NCI-H748 (cell line): ENCODE measurements around the gene GUCY1A2.
A peak's percentile ranks its signal among the peaks of the same experiment; 100 is the strongest.

ENCODE experiments used
- DNase-seq: peaks from one replicate; lab custom pipeline; 2025; ENCODE audit not compliant: unreplicated experiment; lab: John Stamatoyannopoulos, UW

Gene GUCY1A2

GRCh38 chr11:106761240-106761639, 257.0 kb downstream of the GUCY1A2 start:
- no peak for DNase-seq

- no peak for DNase-seq
Measured at GRCh38 chr11:106748059-106748458, 270.2 kb downstream of the GUCY1A2 start.

- DNase-seq, result no peak
Measured at GRCh38 chr11:106745941-106746340, 272.3 kb downstream of the GUCY1A2 start.

- no peak for DNase-seq
Measured at GRCh38 chr11:106733635-106734034, 284.6 kb downstream of the GUCY1A2 start.

GRCh38 chr11:106728859-106729258, 289.4 kb downstream of the GUCY1A2 start:
- no peak for DNase-seq

GRCh38 chr11:106728379-106728778, 289.9 kb downstream of the GUCY1A2 start:
- DNase-seq, result no peak

- DNase-seq, result no peak
Measured at GRCh38 chr11:106727256-106727655, 291.0 kb downstream of the GUCY1A2 start.

- DNase-seq, result peak; percentile 58
Measured at GRCh38 chr11:106724293-106724892, 293.9 kb downstream of the GUCY1A2 start.

- DNase-seq, result no peak
Measured at GRCh38 chr11:106723071-106723470, 295.2 kb downstream of the GUCY1A2 start.

GRCh38 chr11:106717222-106717621, 301.1 kb downstream of the GUCY1A2 start:
- DNase-seq, result no peak

- no peak for DNase-seq
Measured at GRCh38 chr11:106714199-106714598, 304.1 kb downstream of the GUCY1A2 start.

GRCh38 chr11:106708348-106708747, 309.9 kb downstream of the GUCY1A2 start:
- DNase-seq, result no peak

GRCh38 chr11:106706355-106706754, 311.9 kb downstream of the GUCY1A2 start:
- DNase-seq, result no peak

- DNase-seq, result no peak
Measured at GRCh38 chr11:106702805-106703204, 315.5 kb downstream of the GUCY1A2 start.

GRCh38 chr11:106697058-106697457, 321.2 kb downstream of the GUCY1A2 start:
- DNase-seq, result no peak

GRCh38 chr11:106695506-106695905, 322.8 kb downstream of the GUCY1A2 start:
- DNase-seq, result no peak

- no peak for DNase-seq
Measured at GRCh38 chr11:106694501-106694900, 323.8 kb downstream of the GUCY1A2 start.

GRCh38 chr11:106691807-106692365, 326.4 kb downstream of the GUCY1A2 start:
- no peak for DNase-seq

GRCh38 chr11:106690923-106691322, 327.4 kb downstream of the GUCY1A2 start:
- DNase-seq, result no peak

GRCh38 chr11:106684944-106685343, 333.3 kb downstream of the GUCY1A2 start:
- no peak for DNase-seq

GRCh38 chr11:106683435-106683834, 334.8 kb downstream of the GUCY1A2 start:
- no peak for DNase-seq

GRCh38 chr11:106681435-106681834, 336.8 kb downstream of the GUCY1A2 start:
- no peak for DNase-seq

- no peak for DNase-seq
Measured at GRCh38 chr11:106679581-106679980, 338.7 kb downstream of the GUCY1A2 start.
